B cell (primary cell): ENCODE data around the gene SLC44A1. TPM values are rescaled to one million over a fixed set of nuclear protein-coding genes. Genes with fewer than 3 reads are reported as not detected.

Source experiments
- ATAC-seq: fragments of 200-7000 bp; cut with Tn5 transposase; one replicate; pipeline ENCODE4 v1.10.0; 2021; ENCODE audit warnings: low read depth, mild to moderate bottlenecking, moderate number of reproducible peaks, moderate library complexity
- CTCF ChIA-PET: fragments of 350-600 bp; sonication (Branson Sonifier 250); formaldehyde crosslinking; loops from one replicate; lab custom pipeline; 2021; ENCODE audit warnings: antibody characterized with exemption, inconsistent platforms; lab: Charles Lee
- POLR2A ChIA-PET: fragments of 350-600 bp; sonication (Branson Sonifier 250); formaldehyde crosslinking; loops from one replicate; lab custom pipeline; 2021; ENCODE audit warnings: antibody characterized with exemption; lab: Charles Lee
- DNase-seq: peaks from one replicate; pipeline ENCODE4 v3.0.0; 2013
- H2AFZ ChIP-seq: 2 replicates; pipeline ENCODE4 v1.6.1; 2012; ENCODE audit warnings: mild to moderate bottlenecking, low read depth, low read length; ENCODE audit not compliant: insufficient read depth, poor library complexity, severe bottlenecking
- H3K27ac ChIP-seq, 2 donors: 1 replicate in 1 of 2; 2 replicates in 1 of 2; pipeline ENCODE4 v1.5.1; 2012 to 2013; ENCODE audit warnings: low read length in 2 of 2, mild to moderate bottlenecking in 2 of 2, moderate library complexity in 1 of 2
- H3K27me3 ChIP-seq, 4 experiments: fragments of 200-600 bp in 1 of 4; sonication (generic) in 1 of 4; replicated peaks in 1 of 4; 1 replicate in 2 of 4; 2 replicates in 2 of 4; pipeline versions ENCODE4 v1.6.1 to v1.7.0; 2013 to 2016; ENCODE audit warnings: low read length in 3 of 4, mild to moderate bottlenecking in 2 of 4, mixed read lengths in 1 of 4, moderate library complexity in 1 of 4; ENCODE audit not compliant: insufficient read depth in 4 of 4, control insufficient read depth in 3 of 4; ENCODE audit errors: control extremely low read depth in 1 of 4
- H3K36me3 ChIP-seq, 2 experiments: replicated peaks in 1 of 2; 1 replicate in 1 of 2; 2 replicates in 1 of 2; pipeline versions ENCODE4 v1.6.1 to v1.7.1; 2013; ENCODE audit warnings: low read length in 1 of 2; ENCODE audit not compliant: insufficient read depth in 2 of 2, control insufficient read depth in 1 of 2; ENCODE audit errors: control extremely low read depth in 1 of 2, extremely low read depth in 1 of 2
- H3K4me1 ChIP-seq, 2 donors: fragments of 200-600 bp in 1 of 2; sonication (generic) in 1 of 2; 1 replicate in 1 of 2; 2 replicates in 1 of 2; pipeline versions ENCODE4 v1.5.1 to v1.6.1; 2013 to 2017; ENCODE audit warnings: low read length in 2 of 2; ENCODE audit not compliant: control insufficient read depth in 2 of 2, insufficient read depth in 2 of 2
- H3K4me2 ChIP-seq: replicated peaks from 2 replicates; pipeline ENCODE3; 2012; ENCODE audit warnings: mild to moderate bottlenecking, low read depth, low read length; ENCODE audit not compliant: poor library complexity, severe bottlenecking
- H3K4me3 ChIP-seq, 5 experiments: fragments of 200-600 bp in 1 of 5; sonication (generic) in 1 of 5; 1 replicate in 3 of 5; 2 replicates in 2 of 5; pipeline versions ENCODE4 v1.5.1 to v1.7.0; 2011 to 2016; ENCODE audit warnings: low read length in 4 of 5, mild to moderate bottlenecking in 4 of 5, low read depth in 2 of 5, control low read depth in 1 of 5, moderate library complexity in 1 of 5; ENCODE audit not compliant: insufficient read depth in 1 of 5; ENCODE audit errors: control extremely low read depth in 1 of 5, extremely low read depth in 1 of 5
- H3K79me2 ChIP-seq: fragments of 200-600 bp; sonication (generic); one replicate; pipeline ENCODE4 v1.6.0; 2016; ENCODE audit warnings: low read length; ENCODE audit not compliant: control insufficient read depth, insufficient read depth
- H3K9ac ChIP-seq: fragments of 200-600 bp; sonication (generic); 2 replicates; pipeline ENCODE4 v1.6.1; 2017; ENCODE audit warnings: mild to moderate bottlenecking, low read length, moderate library complexity
- H3K9me3 ChIP-seq, 3 donors: one replicate each; pipeline versions ENCODE4 v1.6.1 to v1.7.1; 2013; ENCODE audit warnings: low read length in 2 of 3; ENCODE audit not compliant: control insufficient read depth in 2 of 3, insufficient read depth in 1 of 3; ENCODE audit errors: control extremely low read depth in 1 of 3
- H4K20me1 ChIP-seq: 2 replicates; pipeline ENCODE4 v1.6.0; 2012; ENCODE audit warnings: mild to moderate bottlenecking, low read length; ENCODE audit not compliant: insufficient read depth, control insufficient read depth, poor library complexity, severe bottlenecking
- H3K27ac Mint-ChIP-seq: one replicate; pipeline ENCODE4 v1.8.0; 2021; ENCODE audit warnings: mixed read lengths
- H3K27me3 Mint-ChIP-seq: one replicate; pipeline ENCODE4 v1.8.0; 2021; ENCODE audit warnings: mixed read lengths
- H3K4me1 Mint-ChIP-seq: one replicate; pipeline ENCODE4 v1.8.0; 2021; ENCODE audit warnings: mixed read lengths
- H3K4me3 Mint-ChIP-seq: one replicate; pipeline ENCODE4 v1.8.0; 2021; ENCODE audit warnings: mixed read lengths
- H3K9me3 Mint-ChIP-seq: one replicate; pipeline ENCODE4 v1.8.0; 2022; ENCODE audit warnings: mixed read lengths; ENCODE audit not compliant: insufficient read depth
- EZH2 ChIP-seq: IDR thresholded peaks from 2 replicates; pipeline ENCODE4 v1.6.1; 2012; ENCODE audit warnings: borderline replicate concordance, low read depth, mild to moderate bottlenecking, moderate library complexity, low read length; ENCODE audit not compliant: insufficient read depth, poor library complexity, severe bottlenecking
- WGBS: methylation state at CpG from one replicate; pipeline ENCODE4 v1.1.5; 2013; ENCODE audit warnings: missing lambda C conversion rate; ENCODE audit not compliant: insufficient coverage; 5-methylcytosine and 5-hydroxymethylcytosine counted together
- intact Hi-C: fragments of 100-400 bp; cut with micrococcal nuclease; formaldehyde crosslinking; loops from one replicate; pipeline ENCODE4 v1.10.0; 2022
- polyA plus RNA-seq: library from polyadenylated mRNA; depleted of rRNA; stranded (reverse); fragments of >200 nt; gene quantifications from 2 replicates; pipeline ENCODE4 v1.2.3, GENCODE V29; 2012
- total RNA-seq, 2 donors: library from RNA; stranded (reverse); fragments of 120-200 nt in 1 of 2; gene quantifications; 1 replicate in 1 of 2; 2 replicates in 1 of 2; pipeline versions ENCODE4 v1.2.3 to v1.2.4, GENCODE V29; 2013 to 2022
- TF ChIP-seq, protein P1 (sequence below): fragments of 200-600 bp; IDR thresholded peaks from one replicate; pipeline ENCODE4 v1.8.0; 2022; ENCODE audit warnings: antibody characterized with exemption, mild to moderate bottlenecking

Gene SLC44A1
- total and polyA plus RNA-seq, 2 donors (not counting 1 experiment from before 2014, with no cell fraction given) = 2.2 to 17.7 TPM

DNA sequence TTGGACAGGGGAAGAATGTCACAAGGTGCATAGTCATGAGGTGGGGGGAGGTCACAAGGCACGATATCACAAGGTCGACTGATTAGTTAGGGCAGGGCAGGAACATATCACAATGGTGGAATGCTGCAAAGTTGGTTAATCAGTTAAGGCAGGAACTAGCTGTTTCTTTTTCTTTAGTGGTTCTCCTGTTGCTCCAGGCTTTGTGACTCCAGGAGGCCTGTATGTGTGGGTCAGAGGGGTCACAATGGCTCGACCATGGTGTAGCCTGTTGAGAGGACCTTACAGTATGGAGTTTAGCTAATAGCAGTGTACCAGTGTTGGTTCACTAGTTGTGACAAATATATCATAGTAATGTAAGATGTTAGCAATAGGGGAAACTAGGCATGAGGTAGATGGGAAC is 191.0 kb downstream of the SLC44A1 start:
- Histone ChIP-seq H3K4me2 (no peak overlapping the region), H3K27ac (no peak overlapping the region), H3K36me3 (no peaks in the 10 kb centered on the region), H3K4me3 (no peak overlapping the region), H3K4me1 (no peaks in the 10 kb centered on the region), H2AFZ (no peak overlapping the region), H3K9me3 (no peaks in the 10 kb centered on the region), H3K79me2 (no peaks in the 10 kb centered on the region), H4K20me1 (no peaks in the 10 kb centered on the region), H3K27me3 (no peaks in the 10 kb centered on the region), H3K9ac (no peak overlapping the region)
- peaks cover 4% of the 10 kb centered on the region for H3K27me3 Mint-ChIP-seq
- no peak for TF ChIP-seq EZH2
- TF ChIP-seq, protein P1, sequence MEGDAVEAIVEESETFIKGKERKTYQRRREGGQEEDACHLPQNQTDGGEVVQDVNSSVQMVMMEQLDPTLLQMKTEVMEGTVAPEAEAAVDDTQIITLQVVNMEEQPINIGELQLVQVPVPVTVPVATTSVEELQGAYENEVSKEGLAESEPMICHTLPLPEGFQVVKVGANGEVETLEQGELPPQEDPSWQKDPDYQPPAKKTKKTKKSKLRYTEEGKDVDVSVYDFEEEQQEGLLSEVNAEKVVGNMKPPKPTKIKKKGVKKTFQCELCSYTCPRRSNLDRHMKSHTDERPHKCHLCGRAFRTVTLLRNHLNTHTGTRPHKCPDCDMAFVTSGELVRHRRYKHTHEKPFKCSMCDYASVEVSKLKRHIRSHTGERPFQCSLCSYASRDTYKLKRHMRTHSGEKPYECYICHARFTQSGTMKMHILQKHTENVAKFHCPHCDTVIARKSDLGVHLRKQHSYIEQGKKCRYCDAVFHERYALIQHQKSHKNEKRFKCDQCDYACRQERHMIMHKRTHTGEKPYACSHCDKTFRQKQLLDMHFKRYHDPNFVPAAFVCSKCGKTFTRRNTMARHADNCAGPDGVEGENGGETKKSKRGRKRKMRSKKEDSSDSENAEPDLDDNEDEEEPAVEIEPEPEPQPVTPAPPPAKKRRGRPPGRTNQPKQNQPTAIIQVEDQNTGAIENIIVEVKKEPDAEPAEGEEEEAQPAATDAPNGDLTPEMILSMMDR = no peak
- ChIA-PET CTCF (interaction anchor here (1.1 kb wide), 1 partner anchor 20 kb away, joined by 3 read pairs; no protein-coding TSS in a partner anchor), POLR2A (no interaction called here)
- 100% methylated on average over 2 of the region's 3 CpGs for WGBS
- no peaks in the 10 kb centered on the region for H3K4me1 Mint-ChIP-seq
- no peaks in the 10 kb centered on the region for H3K9me3 Mint-ChIP-seq
- intact Hi-C loops = no loop called here
- DNase-seq (no peak), ATAC-seq (no peak)
- H3K27ac Mint-ChIP-seq = no peak overlapping the region
- no peak overlapping the region for H3K4me3 Mint-ChIP-seq

DNA sequence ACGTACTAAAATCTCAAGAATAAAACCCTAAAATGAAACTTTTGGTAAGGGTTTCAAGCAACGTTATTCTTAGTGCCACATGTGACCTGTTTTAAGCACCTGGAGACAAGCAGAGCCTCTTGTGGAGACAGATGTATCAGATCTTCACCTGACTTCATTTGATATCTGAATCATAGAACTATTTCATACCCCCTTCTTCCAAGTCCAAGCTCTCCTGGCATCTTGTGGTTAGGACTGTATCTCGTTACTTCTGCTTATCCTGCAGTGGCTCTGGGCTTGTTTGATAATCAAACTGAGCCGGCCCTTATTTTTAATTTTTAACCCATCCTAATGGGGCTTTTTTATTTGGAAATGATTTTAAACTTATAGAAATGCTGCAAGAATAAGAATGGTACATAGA is 192.3 kb downstream of the SLC44A1 start:
- no peaks in the 10 kb centered on the region for H3K79me2 ChIP-seq
- TF ChIP-seq, protein P1 = no peak
- TF ChIP-seq EZH2 = no peak
- no peak overlapping the region for H3K4me3 ChIP-seq
- no peak overlapping the region for H3K27ac Mint-ChIP-seq
- ChIA-PET POLR2A (no interaction called here), CTCF (no interaction called here)
- H3K9me3 Mint-ChIP-seq = no peaks in the 10 kb centered on the region
- H3K27ac ChIP-seq = no peak overlapping the region
- intact Hi-C loops = no loop called here
- no peaks in the 10 kb centered on the region for H3K9me3 ChIP-seq
- H3K36me3 ChIP-seq = no peaks in the 10 kb centered on the region
- no peak overlapping the region for H3K4me2 ChIP-seq
- no peaks in the 10 kb centered on the region for H3K4me1 Mint-ChIP-seq
- H4K20me1 ChIP-seq = no peaks in the 10 kb centered on the region
- no peak for DNase-seq
- ATAC-seq = no peak
- 83% methylated on average over 2 of the region's 4 CpGs for WGBS
- no peaks in the 10 kb centered on the region for H3K27me3 Mint-ChIP-seq
- no peak overlapping the region for H3K4me3 Mint-ChIP-seq
- H3K4me1 ChIP-seq = no peaks in the 10 kb centered on the region
- no peaks in the 10 kb centered on the region for H3K27me3 ChIP-seq
- no peak overlapping the region for H2AFZ ChIP-seq
- H3K9ac ChIP-seq = no peak overlapping the region
